HepG2 (cell line): Measurements from ENCODE around the gene BSG. TPM values are rescaled to one million over a fixed set of nuclear protein-coding genes. Genes with fewer than 3 reads are reported as not detected.

Experiments
- ATAC-seq: fragments of 200-7000 bp; cut with Tn5 transposase; 3 replicates; pipeline ENCODE4 v1.9.1; 2020; ENCODE audit warnings: mild to moderate bottlenecking, moderate library complexity
- BruUV-seq: library from RNA; stranded (reverse); fragments of 400-500 nt; replicated peaks from 2 replicates; lab custom pipeline; 2021; lab: Mats Ljungman, UMichigan
- CTCF ChIA-PET: fragments of 300-600 bp; formaldehyde crosslinking; extraction: SDS; loops from one replicate; lab custom pipeline; 2021; ENCODE audit warnings: low total read pairs, inconsistent platforms, low intra/inter-chr PET ratio; lab: Yijun Ruan, JAX
- POLR2A ChIA-PET: fragments of 350-600 bp; sonication (Branson Sonifier 250); formaldehyde crosslinking; loops from one replicate; lab custom pipeline; 2020; ENCODE audit warnings: antibody characterized with exemption, inconsistent platforms; lab: Yijun Ruan, JAX
- DNase-seq: peaks from one replicate; pipeline ENCODE4 v3.0.0-alpha.2; 2015; ENCODE audit warnings: low spot score
- FAIRE-seq: peaks from 3 replicates; lab custom pipeline; 2011; peaks lifted over from hg19 to GRCh38; lab: Jason Lieb, UNC
- H2AFZ ChIP-seq: one replicate; pipeline ENCODE4 v1.6.1; 2011; ENCODE audit warnings: low read length, inconsistent platforms
- H3K27ac ChIP-seq: fragments of 300-600 bp; 3 replicates; pipeline ENCODE4 v1.8.0; 2011; ENCODE audit warnings: mixed run types, mild to moderate bottlenecking, mixed read lengths, low read length, inconsistent platforms; ENCODE audit not compliant: insufficient read depth; ENCODE audit errors: extremely low read length
- H3K27me3 ChIP-seq, 2 experiments: fragments of 200-600 bp in 1 of 2; 2 replicates in 1 of 2; 3 replicates in 1 of 2; pipeline versions ENCODE4 v1.6.0 to v1.8.0; 2011; ENCODE audit warnings: low read length in 2 of 2, mild to moderate bottlenecking in 2 of 2, moderate library complexity in 2 of 2, inconsistent platforms in 1 of 2; ENCODE audit not compliant: insufficient read depth in 2 of 2, control insufficient read depth in 1 of 2
- H3K36me3 ChIP-seq, 2 experiments: fragments of 200-600 bp in 1 of 2; replicated peaks in 1 of 2; 2 replicates in 1 of 2; 3 replicates in 1 of 2; pipeline versions ENCODE4 v1.5.1 to v1.8.0; 2011; ENCODE audit warnings: low read length in 2 of 2, inconsistent platforms in 1 of 2; ENCODE audit not compliant: insufficient read depth in 2 of 2, control insufficient read depth in 1 of 2
- H3K4me1 ChIP-seq: 2 replicates; pipeline ENCODE4 v1.5.1; 2012; ENCODE audit warnings: low read length, inconsistent platforms; ENCODE audit not compliant: insufficient read depth
- H3K4me2 ChIP-seq: 2 replicates; pipeline ENCODE4 v1.6.0; 2011; ENCODE audit warnings: low read depth, low read length, inconsistent platforms
- H3K4me3 ChIP-seq, 3 experiments: fragments of 200-600 bp in 1 of 3; sonication (generic), shearing (Covaris generic) in 1 of 3; replicated peaks in 1 of 3; 2 replicates each; pipeline ENCODE4 v1.5.1; 2011 to 2016; ENCODE audit warnings: low read length in 3 of 3, inconsistent platforms in 2 of 3, low read depth in 2 of 3, mild to moderate bottlenecking in 2 of 3, control low read depth in 1 of 3, mixed read lengths in 1 of 3; ENCODE audit not compliant: insufficient read depth in 1 of 3
- H3K79me2 ChIP-seq: one replicate; pipeline ENCODE4 v1.6.1; 2011; ENCODE audit warnings: low read length, inconsistent platforms; ENCODE audit not compliant: insufficient read depth
- H3K9ac ChIP-seq: 2 replicates; pipeline ENCODE4 v1.6.0; 2011; ENCODE audit warnings: mild to moderate bottlenecking, low read depth, low read length, inconsistent platforms; ENCODE audit not compliant: insufficient read depth
- H3K9me3 ChIP-seq: 2 replicates; pipeline ENCODE4 v1.5.1; 2012; ENCODE audit warnings: mild to moderate bottlenecking, low read length
- H4K20me1 ChIP-seq: 2 replicates; pipeline ENCODE4 v1.6.0; 2011; ENCODE audit warnings: inconsistent platforms, mild to moderate bottlenecking, low read length, moderate library complexity; ENCODE audit not compliant: insufficient read depth
- FLYWCH1 ChIP-seq: sonication (generic); formaldehyde crosslinking; IDR thresholded peaks from 2 replicates; pipeline ENCODE4 v1.8.1; 2023; ENCODE audit warnings: mild to moderate bottlenecking, missing genetic modification reagents
- FOXC1 ChIP-seq: sonication (generic); formaldehyde crosslinking; IDR thresholded peaks from 2 replicates; pipeline ENCODE4 v1.8.0; 2022; ENCODE audit warnings: mild to moderate bottlenecking, missing genetic modification reagents, borderline replicate concordance
- HNF4G ChIP-seq, 2 experiments: sonication (generic) in 1 of 2; formaldehyde crosslinking in 1 of 2; IDR thresholded peaks; 2 replicates each; pipeline versions ENCODE4 v1.4.0 to v1.6.1; 2011 to 2020; ENCODE audit warnings: borderline replicate concordance in 2 of 2, low read depth in 2 of 2, mild to moderate bottlenecking in 2 of 2, low read length in 1 of 2, missing genetic modification reagents in 1 of 2, moderate library complexity in 1 of 2
- KDM1A ChIP-seq: IDR thresholded peaks from 2 replicates; pipeline ENCODE4 v1.6.1; 2016; ENCODE audit warnings: missing compliant biosample characterization
- MAF1 ChIP-seq: sonication (generic); formaldehyde crosslinking; IDR thresholded peaks from 2 replicates; pipeline ENCODE4 v1.5.0; 2020; ENCODE audit warnings: missing genetic modification reagents, borderline replicate concordance
- PAX8 ChIP-seq: sonication (generic); formaldehyde crosslinking; IDR thresholded peaks from 2 replicates; pipeline ENCODE4 v1.8.0; 2022; ENCODE audit warnings: mild to moderate bottlenecking, missing genetic modification reagents, borderline replicate concordance
- RARA ChIP-seq: IDR thresholded peaks from 2 replicates; pipeline ENCODE4 v1.6.1; 2016; ENCODE audit warnings: missing genetic modification reagents, missing compliant biosample characterization
- RARG ChIP-seq: sonication (generic); formaldehyde crosslinking; IDR thresholded peaks from 2 replicates; pipeline ENCODE4 v1.4.0; 2020; ENCODE audit warnings: low read depth, mild to moderate bottlenecking, missing genetic modification reagents
- TAF1 ChIP-seq: sonication (generic); formaldehyde crosslinking; IDR thresholded peaks from 2 replicates; pipeline ENCODE4 v1.4.0; 2020; ENCODE audit warnings: missing genetic modification reagents
- TARDBP ChIP-seq: sonication (generic); formaldehyde crosslinking; IDR thresholded peaks from 2 replicates; pipeline ENCODE4 v1.8.0; 2022; ENCODE audit warnings: mild to moderate bottlenecking, missing genetic modification reagents
- ZNF143 ChIP-seq: sonication (generic); formaldehyde crosslinking; IDR thresholded peaks from 2 replicates; pipeline ENCODE4 v1.4.0; 2020; ENCODE audit warnings: missing genetic modification reagents
- ZNF225 ChIP-seq: sonication (generic); formaldehyde crosslinking; IDR thresholded peaks from 2 replicates; pipeline ENCODE4 v1.4.0; 2020; ENCODE audit warnings: mild to moderate bottlenecking, missing genetic modification reagents
- ZNF562 ChIP-seq: sonication (generic); formaldehyde crosslinking; IDR thresholded peaks from 2 replicates; pipeline ENCODE4 v1.8.0; 2022; ENCODE audit warnings: missing genetic modification reagents, borderline replicate concordance
- ZNF616 ChIP-seq: sonication (generic); formaldehyde crosslinking; IDR thresholded peaks from 2 replicates; pipeline ENCODE4 v1.5.0; 2020; ENCODE audit warnings: low read depth, mild to moderate bottlenecking, missing genetic modification reagents
- ZNF660 ChIP-seq: sonication (generic); formaldehyde crosslinking; IDR thresholded peaks from 2 replicates; pipeline ENCODE4 v1.5.1; 2020; ENCODE audit warnings: mild to moderate bottlenecking, low read depth, missing genetic modification reagents, borderline replicate concordance
- WGBS: methylation state at CpG from one replicate; pipeline ENCODE4 v1.1.6; 2017; ENCODE audit warnings: low lambda C conversion rate; 5-methylcytosine and 5-hydroxymethylcytosine counted together
- in situ Hi-C: cut with HindIII; loops from 2 replicates; pipeline ENCODE4 v1.10.0; 2017; ENCODE audit warnings: low pct_unique_long_range_greater_than_20kb; ENCODE audit not compliant: extremely low pct_ligation_motif_present
- intact Hi-C: fragments of 100-400 bp; cut with micrococcal nuclease; formaldehyde crosslinking; loops from one replicate; pipeline ENCODE4 v1.10.0; 2022; ENCODE audit not compliant: unreplicated experiment
- polyA plus RNA-seq, 8 experiments: library from polyadenylated mRNA; depleted of rRNA in 3 of 8; stranded (reverse) in 7 of 8; unstranded in 1 of 8; fragments of >200 nt; fragmentation: Illumina TruSeq in 4 of 8; extraction: Trizol in 4 of 8; gene quantifications; 2 replicates each; pipeline versions ENCODE4 v1.2.1 to v1.2.3, GENCODE V29; 2011 to 2016; ENCODE audit warnings: low read depth in 4 of 8, missing spikeins in 1 of 8, mixed read lengths in 1 of 8; ENCODE audit not compliant: insufficient read depth in 1 of 8
- total RNA-seq, 5 experiments: library from RNA; depleted of rRNA; stranded (reverse); fragments of >200 nt; fragmentation: Illumina TruSeq; extraction: Trizol; gene quantifications; 2 replicates each; pipeline ENCODE4 v1.2.3, GENCODE V29; 2016; ENCODE audit warnings: low read depth in 1 of 5
- TF ChIP-seq, protein P1 (sequence below): sonication (generic); formaldehyde crosslinking; IDR thresholded peaks from 2 replicates; pipeline ENCODE4 v1.5.1; 2020; ENCODE audit warnings: missing genetic modification reagents, mild to moderate bottlenecking, borderline replicate concordance
- TF ChIP-seq, protein P2 (sequence below): sonication (generic); formaldehyde crosslinking; IDR thresholded peaks from 2 replicates; pipeline ENCODE4 v1.8.1; 2022; ENCODE audit warnings: low read depth, mild to moderate bottlenecking, missing genetic modification reagents

The BSG gene
- total and polyA plus RNA-seq, 2 of the 13 experiments (the other 11 are each of a cell fraction or from before 2014, with no cell fraction given), result 309 to 754 TPM

DNA sequence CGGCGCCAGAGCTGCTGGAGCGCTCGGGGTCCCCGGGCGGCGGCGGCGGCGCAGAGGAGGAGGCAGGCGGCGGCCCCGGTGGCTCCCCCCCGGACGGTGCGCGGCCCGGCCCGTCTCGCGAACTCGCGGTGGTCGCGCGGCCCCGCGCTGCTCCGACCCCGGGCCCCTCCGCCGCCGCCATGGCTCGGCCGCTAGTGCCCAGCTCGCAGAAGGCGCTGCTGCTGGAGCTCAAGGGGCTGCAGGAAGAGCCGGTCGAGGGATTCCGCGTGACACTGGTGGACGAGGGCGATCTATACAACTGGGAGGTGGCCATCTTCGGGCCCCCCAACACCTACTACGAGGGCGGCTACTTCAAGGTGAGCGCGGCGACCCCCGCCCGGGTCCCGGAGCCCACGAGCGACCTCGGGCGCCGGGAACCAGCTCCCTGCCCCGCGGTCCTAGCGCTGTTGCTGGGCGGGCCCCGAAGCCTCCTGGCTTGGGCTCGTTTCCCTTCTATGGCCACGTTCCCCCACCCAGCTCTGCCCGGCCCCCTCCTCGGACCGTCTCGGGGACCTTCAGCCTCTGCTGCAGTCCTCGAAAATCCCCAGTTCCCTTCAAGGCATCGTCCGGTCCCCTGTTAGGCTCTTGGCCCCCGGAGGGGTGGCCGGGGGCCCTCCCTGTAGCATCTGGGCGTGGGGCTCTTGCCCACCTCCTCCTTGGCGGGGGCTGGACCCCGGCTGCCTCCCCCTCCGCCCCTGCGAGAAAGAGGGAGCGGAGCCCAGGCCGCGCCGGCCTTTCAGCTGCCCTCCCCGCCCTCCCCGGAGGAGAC lies 40.4 kb upstream of the BSG start, which contains the start of gene CDC34:
Gene CDC34, plus strand, starts transcription at position 8 of the 808 bp plus-strand sequence. Its CDS starts 172 bp downstream, at position 180.
- ChIA-PET CTCF (interaction anchor here (1.3 to 2.1 kb wide), 2 partner anchors 21 to 25 kb away, joined by 6 to 16 read pairs; partner anchors contain the start of gene TPGS1), POLR2A (interaction anchor here (1.2 to 3.7 kb wide), 14 partner anchors 8 to 221 kb away, joined by 3 to 33 read pairs (median 8); partner anchors contain the start of genes BSG and TPGS1)
- peaks cover 23% of the 10 kb centered on the region; the same call in 1 of the 2 replicates for H4K20me1 ChIP-seq
- ATAC-seq (no peak), FAIRE-seq (no peak), DNase-seq (no peak)
- WGBS, result 1% methylated on average over 12 of the region's 84 CpGs
- H2AFZ ChIP-seq, result no peak within 1 kb of the TSS
- H3K36me3 ChIP-seq, result peaks cover 10 to 20% of the 10 kb centered on the region in 2 experiments; a peak in 4 of 5 replicates
- peaks cover 53% of the 10 kb centered on the region for H3K4me1 ChIP-seq
- H3K4me2 ChIP-seq, result peak within 1 kb of the TSS; percentile 96
- in situ Hi-C loops, result no loop called here
- intact Hi-C loops, result no loop called here
- peak within 1 kb of the TSS; percentile 97 to 98 (median 97) for H3K4me3 ChIP-seq
- peak within 1 kb of the TSS; percentile 94 for H3K27ac ChIP-seq
- H3K9me3 ChIP-seq, result no peaks in the 10 kb centered on the region
- H3K9ac ChIP-seq, result peak within 1 kb of the TSS; percentile 96
- BruUV-seq, result no TSS peak
- H3K27me3 ChIP-seq, result no peaks in the 10 kb centered on the region
- peaks cover 37% of the 10 kb centered on the region for H3K79me2 ChIP-seq
- TF ChIP-seq ZNF616 (CRISPR knock-in tag) (no peak), FLYWCH1 (no peak), FOXC1 (CRISPR knock-in tag) (no peak), HNF4G (IDR thresholded peaks at IDR 0.05; ENCODE audit: borderline replicate concordance, low read depth, low read length) (peak; percentile 1; the same call in 1 of the 2 replicates), HNF4G (CRISPR knock-in tag; IDR thresholded peaks at IDR 0.05; ENCODE audit: borderline replicate concordance, low read depth) (no peak), RARA (CRISPR knock-in tag) (no peak), ZNF225 (CRISPR knock-in tag) (0 out of 2 replicates have a peak, but pooled peaks have one; percentile 0), ZNF143 (CRISPR knock-in tag) (no peak), RARG (no peak), KDM1A (no peak), PAX8 (peak; percentile 72; the same call in 1 of the 2 replicates), TARDBP (CRISPR knock-in tag) (no peak), ZNF660 (CRISPR knock-in tag) (no peak), TAF1 (CRISPR knock-in tag) (peak; percentile 8; the same call in 1 of the 2 replicates), MAF1 (no peak), ZNF562 (CRISPR knock-in tag) (no peak)
- TF ChIP-seq, protein P1, sequence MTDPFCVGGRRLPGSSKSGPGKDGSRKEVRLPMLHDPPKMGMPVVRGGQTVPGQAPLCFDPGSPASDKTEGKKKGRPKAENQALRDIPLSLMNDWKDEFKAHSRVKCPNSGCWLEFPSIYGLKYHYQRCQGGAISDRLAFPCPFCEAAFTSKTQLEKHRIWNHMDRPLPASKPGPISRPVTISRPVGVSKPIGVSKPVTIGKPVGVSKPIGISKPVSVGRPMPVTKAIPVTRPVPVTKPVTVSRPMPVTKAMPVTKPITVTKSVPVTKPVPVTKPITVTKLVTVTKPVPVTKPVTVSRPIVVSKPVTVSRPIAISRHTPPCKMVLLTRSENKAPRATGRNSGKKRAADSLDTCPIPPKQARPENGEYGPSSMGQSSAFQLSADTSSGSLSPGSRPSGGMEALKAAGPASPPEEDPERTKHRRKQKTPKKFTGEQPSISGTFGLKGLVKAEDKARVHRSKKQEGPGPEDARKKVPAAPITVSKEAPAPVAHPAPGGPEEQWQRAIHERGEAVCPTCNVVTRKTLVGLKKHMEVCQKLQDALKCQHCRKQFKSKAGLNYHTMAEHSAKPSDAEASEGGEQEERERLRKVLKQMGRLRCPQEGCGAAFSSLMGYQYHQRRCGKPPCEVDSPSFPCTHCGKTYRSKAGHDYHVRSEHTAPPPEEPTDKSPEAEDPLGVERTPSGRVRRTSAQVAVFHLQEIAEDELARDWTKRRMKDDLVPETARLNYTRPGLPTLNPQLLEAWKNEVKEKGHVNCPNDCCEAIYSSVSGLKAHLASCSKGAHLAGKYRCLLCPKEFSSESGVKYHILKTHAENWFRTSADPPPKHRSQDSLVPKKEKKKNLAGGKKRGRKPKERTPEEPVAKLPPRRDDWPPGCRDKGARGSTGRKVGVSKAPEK (CRISPR knock-in tag), result no peak
- TF ChIP-seq, protein P2, sequence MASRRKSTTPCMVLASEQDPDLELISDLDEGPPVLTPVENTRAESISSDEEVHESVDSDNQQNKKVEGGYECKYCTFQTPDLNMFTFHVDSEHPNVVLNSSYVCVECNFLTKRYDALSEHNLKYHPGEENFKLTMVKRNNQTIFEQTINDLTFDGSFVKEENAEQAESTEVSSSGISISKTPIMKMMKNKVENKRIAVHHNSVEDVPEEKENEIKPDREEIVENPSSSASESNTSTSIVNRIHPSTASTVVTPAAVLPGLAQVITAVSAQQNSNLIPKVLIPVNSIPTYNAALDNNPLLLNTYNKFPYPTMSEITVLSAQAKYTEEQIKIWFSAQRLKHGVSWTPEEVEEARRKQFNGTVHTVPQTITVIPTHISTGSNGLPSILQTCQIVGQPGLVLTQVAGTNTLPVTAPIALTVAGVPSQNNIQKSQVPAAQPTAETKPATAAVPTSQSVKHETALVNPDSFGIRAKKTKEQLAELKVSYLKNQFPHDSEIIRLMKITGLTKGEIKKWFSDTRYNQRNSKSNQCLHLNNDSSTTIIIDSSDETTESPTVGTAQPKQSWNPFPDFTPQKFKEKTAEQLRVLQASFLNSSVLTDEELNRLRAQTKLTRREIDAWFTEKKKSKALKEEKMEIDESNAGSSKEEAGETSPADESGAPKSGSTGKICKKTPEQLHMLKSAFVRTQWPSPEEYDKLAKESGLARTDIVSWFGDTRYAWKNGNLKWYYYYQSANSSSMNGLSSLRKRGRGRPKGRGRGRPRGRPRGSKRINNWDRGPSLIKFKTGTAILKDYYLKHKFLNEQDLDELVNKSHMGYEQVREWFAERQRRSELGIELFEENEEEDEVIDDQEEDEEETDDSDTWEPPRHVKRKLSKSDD (CRISPR knock-in tag), result no peak
